ENCODE data around the gene ODC1.
"Not testable (repeated sequence)": the region's sequence is repeated elsewhere in the genome, so short reads cannot be mapped to it uniquely, and the experiment has no call there.

ODC1 gene

DNA sequence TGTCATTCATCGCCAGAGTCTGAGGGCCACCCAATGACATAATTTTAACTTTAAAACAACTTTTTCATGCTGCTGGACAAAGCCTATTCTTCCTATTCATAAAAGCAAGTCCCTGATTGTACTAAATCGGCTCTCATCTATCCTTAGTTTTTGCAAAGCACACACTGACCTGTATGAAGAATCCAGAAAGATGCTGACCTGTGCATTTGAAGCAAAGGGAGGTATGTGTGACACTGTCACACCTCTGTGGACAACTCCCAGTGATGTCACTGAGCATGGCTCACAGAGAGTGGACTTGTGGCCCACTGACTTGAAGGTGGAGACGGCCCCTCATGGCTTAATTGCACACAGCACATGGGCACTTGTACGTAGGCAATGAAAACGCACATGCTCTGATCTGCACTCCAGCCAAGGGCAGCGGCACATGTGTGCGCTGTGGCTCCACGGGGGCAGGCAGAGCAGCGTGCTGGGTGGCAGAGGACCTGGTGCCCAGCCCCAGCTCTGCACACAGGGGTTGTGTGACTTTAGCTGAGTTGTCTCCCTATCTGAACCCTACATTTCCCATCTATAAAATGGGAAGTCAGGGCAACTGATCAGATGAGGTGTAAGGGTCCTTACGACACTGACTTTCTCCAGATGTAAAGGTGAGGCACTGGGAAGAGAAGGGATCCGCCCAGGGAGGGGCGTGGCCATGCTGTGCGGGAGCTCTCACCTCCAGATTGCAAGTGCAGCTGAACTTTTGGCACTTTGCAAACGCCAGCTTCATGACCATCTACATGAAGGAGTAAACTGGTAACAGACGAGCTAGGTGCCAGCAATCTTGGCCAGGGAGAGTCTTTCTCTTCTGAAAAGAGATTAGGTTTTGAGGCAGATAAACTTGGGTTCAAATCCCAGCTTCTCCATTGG lies 14.3 kb upstream of the ODC1 start:
- TF ChIP-seq, protein P1, sequence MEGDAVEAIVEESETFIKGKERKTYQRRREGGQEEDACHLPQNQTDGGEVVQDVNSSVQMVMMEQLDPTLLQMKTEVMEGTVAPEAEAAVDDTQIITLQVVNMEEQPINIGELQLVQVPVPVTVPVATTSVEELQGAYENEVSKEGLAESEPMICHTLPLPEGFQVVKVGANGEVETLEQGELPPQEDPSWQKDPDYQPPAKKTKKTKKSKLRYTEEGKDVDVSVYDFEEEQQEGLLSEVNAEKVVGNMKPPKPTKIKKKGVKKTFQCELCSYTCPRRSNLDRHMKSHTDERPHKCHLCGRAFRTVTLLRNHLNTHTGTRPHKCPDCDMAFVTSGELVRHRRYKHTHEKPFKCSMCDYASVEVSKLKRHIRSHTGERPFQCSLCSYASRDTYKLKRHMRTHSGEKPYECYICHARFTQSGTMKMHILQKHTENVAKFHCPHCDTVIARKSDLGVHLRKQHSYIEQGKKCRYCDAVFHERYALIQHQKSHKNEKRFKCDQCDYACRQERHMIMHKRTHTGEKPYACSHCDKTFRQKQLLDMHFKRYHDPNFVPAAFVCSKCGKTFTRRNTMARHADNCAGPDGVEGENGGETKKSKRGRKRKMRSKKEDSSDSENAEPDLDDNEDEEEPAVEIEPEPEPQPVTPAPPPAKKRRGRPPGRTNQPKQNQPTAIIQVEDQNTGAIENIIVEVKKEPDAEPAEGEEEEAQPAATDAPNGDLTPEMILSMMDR (IDR thresholded peaks at IDR 0.05; ENCODE audit: borderline replicate concordance, insufficient read depth, low read depth, low read length): no peak
- H3K4me3 ChIP-seq (ENCODE audit: low read depth, low read length): no peak overlapping the region

DNA sequence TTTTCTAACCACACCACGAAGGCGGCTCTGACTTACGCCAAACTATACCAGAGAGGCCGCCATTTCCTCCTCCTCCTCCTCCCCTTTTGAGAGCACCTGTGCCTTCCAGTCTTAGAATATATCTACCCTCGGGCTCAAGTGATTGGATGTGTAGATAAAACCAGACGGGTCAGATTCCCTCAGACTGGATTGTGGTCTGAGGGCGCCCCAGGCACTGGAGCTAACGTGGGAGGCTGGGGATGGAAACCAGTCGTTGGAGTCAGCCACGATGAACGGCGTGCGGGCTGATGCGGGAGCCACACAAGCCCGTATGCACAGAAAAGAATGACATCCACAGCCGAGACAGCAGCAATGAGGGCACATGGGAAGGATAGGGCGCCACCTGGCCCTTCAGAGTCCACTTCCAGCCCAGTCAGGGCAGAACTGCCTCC lies 12.3 kb upstream of the ODC1 start:
- TF ChIP-seq, protein P1 (IDR thresholded peaks at IDR 0.05; ENCODE audit: borderline replicate concordance, insufficient read depth, low read depth, low read length): no peak
- H3K4me3 ChIP-seq (ENCODE audit: low read depth, low read length): no peak overlapping the region

DNA sequence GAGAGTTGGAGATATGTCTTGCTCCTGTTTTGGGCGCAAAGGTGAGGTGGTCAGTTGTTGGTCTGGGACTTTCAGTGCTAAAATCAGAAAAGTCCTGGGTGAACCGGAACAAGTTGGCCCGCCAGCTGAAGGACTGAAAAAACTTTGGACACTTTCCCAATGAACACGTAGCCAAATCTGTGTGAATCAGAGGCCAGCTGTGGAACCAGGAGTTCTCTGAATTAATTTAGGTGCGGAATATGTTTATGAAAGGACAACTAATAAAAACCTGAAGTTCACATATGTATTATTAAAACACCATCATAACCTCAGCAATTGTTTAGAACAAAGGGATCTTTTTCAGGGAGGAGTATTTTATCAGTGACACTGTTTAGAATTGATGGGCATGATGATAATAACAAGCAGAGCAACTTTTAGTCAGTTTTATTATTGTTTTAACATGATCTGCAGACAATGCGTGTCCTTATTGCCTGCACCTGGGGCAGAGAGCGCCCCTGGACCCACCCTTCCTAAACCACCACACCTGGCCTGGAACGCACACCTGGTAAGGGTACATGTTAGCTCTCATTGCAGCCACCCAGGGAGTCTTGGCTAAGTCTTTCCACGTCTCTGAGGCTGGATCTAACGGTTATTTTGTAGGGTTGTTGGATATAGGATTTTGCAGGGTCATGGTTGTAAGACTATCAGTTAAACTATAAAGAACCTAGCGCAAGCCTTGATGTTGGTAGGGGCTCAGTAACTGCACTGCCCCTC lies 9.9 kb upstream of the ODC1 start:
- TF ChIP-seq, protein P1 (IDR thresholded peaks at IDR 0.05; ENCODE audit: borderline replicate concordance, insufficient read depth, low read depth, low read length): no peak
- H3K4me3 ChIP-seq (ENCODE audit: low read depth, low read length): no peak overlapping the region

DNA sequence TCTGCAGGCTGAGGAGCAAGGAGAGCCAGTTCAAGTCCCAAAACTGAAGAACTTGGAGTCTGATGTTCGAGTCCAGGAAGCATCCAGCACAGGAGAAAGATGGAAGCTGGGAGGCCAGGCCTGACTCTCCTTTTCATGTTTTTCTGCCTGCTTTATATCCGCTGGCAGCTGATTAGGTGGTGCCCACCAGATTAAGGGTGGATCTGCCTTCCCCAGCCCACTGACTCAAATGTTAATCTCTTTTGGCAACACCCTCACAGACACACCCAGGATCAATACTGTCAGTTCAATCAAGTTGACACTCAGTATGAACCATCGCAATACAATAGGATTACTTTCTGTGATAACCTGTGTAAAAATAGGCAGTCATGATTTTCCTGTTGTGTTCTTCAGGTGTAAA lies 9.1 kb upstream of the ODC1 start:
- not testable (repeated sequence) for H3K4me3 ChIP-seq (ENCODE audit: low read depth, low read length)

DNA sequence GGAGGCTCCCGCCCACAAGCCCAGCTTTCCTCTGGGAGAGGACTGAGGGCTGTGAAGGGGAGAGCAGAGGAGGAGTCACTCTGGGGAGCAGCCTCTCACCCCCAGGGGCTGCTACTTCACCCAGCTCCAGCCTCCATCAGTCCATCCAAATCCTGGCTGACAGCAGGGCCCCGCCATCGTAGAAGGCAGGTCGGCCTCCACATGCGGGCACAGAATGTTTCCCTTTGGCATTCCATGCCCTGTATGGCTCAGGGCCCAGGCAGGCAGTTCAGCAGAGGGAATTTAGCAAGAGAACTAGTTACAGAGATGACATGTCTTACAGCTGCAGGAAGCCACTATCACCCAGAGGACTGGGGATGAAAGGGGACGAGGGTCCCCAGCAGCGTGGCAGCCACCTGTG lies 6.4 kb upstream of the ODC1 start:
- TF ChIP-seq, protein P1 (IDR thresholded peaks at IDR 0.05; ENCODE audit: borderline replicate concordance, insufficient read depth, low read depth, low read length): no peak

DNA sequence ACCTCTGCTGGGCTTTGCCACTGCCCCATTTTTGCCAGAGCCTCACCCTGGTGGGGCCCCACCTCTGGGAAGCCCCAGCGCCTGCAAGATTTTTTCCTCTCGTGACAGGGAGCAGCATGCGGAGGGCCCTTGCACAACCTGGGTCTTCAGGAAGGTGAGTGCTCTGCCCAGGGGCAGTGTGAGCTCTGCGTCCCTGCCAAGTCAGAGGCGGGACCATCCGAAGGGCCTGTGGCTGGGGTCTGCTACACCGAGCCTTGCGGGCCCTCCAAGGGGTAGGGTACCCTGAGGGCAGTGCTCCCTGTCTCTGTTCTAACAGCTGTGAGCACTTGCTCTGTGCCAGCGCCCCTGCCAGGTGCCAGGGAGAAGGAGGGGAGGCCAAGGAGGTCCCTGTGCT lies 5.8 kb upstream of the ODC1 start:
- TF ChIP-seq, protein P1 (IDR thresholded peaks at IDR 0.05; ENCODE audit: borderline replicate concordance, insufficient read depth, low read depth, low read length): no peak
- H3K4me3 ChIP-seq (ENCODE audit: low read depth, low read length): no peak overlapping the region

More for the DNA sequence above, 6.4 kb upstream of the ODC1 start:
- no peak overlapping the region for H3K4me3 ChIP-seq (ENCODE audit: low read depth, low read length)

DNA sequence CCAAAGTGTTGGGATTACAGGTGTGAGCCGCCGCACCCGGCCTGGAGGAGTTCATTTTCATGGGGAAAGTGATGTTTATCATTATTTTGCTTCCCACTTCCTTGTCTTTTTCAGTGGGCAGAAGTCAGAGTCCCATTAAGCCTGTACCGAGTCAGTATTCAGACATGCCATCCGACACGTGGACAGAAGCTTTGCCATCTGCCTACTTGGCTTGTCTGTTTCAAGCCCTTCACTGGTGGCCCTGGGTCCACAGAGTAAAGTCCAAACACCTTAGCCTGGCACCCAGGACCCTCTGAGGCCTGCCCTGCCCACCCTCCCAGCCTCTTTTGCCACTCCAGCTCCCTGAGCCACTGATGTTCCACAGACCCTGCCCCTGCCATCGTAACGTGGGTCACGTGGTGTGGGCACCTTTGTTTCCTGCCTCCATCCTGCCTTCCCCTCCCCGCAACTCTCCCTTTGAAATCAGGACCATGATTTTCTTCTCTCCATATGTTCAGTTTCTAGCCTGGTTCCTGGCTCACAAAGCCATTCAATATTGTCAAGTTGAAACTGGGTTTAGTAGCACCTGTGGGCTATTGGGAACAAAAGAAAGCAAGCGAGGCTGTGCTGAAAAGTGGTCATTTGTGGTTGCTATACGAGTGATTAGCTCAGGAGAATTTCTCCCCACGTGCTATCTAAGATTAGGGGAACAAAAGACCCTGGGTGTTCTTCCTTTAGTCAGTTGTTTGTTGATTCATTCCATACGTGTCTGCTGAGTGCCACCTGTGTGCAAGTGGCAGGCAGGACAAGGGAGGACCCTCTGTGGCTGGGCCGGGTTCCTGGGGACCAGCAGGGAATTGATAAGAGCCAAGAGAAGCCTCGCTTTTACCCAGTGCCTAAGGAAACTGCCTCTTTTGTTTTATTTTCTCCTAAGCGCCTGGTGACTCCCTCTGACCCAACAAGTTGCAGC lies 5.1 kb upstream of the ODC1 start:
- TF ChIP-seq, protein P1 (IDR thresholded peaks at IDR 0.05; ENCODE audit: borderline replicate concordance, insufficient read depth, low read depth, low read length): no peak
- no peak overlapping the region for H3K4me3 ChIP-seq (ENCODE audit: low read depth, low read length)
